ENCODE data around the gene DPF3. TPM values are rescaled to one million over a fixed set of nuclear protein-coding genes. Genes with fewer than 3 reads are reported as not detected.

The DPF3 gene
- total and polyA plus RNA-seq, 9 of the 15 experiments (the other 6 are each of a cell fraction or from before 2014, with no cell fraction given): 0.21 to 4.9 (median 1.2) TPM

DNA sequence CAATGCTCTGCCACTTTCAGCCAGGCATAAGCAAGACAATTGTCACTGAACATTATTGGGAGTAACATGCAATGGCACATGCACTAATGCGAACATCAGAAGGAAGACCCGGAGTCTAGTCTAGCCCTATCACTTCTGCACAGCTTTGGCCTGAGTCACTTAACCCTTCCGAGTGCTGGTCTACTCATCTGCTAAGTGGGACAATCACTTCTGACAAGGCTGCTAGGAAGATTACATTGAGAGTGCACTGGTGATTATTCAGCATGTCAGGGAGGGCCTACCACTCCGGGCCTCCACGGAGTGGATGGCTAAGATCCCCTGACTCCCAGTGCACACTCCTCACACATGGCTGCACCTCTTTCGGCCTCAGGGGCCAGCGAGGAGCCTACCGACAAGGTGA, 240.9 kb downstream of the DPF3 start (continued):
- TF ChIP-seq ZSCAN29 (IDR thresholded peaks at IDR 0.05): no peak

DNA sequence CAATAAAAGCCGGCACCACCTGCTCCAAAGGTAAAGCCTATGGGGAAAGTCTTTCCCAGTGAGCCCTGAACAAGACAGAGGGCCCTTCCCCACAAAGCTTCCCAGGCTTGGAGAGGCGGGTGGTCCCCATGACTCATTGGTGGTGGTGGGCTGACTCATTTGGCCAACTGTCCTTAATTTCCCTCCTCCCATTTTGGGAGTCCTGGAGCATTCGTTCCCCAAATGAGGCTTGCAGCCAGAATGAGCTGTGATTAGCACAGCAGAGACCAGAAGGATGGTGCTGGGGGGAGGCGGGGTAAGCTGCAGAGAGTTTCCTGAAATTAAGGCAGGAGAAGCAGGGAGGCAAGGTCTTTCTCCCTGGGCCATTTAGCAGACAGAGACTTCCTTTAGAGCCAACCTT, 241.7 kb downstream of the DPF3 start:
- Histone ChIP-seq H3K9ac (ENCODE audit: insufficient read depth in 1 of 2, low read depth in 2 of 2, low read length in 2 of 2) (no peak overlapping the region), H2AFZ (ENCODE audit: low read depth, low read length) (no peak overlapping the region), H3K79me2 (ENCODE audit: control insufficient read depth, insufficient read depth, low read length) (no peaks in the 10 kb centered on the region), H3K4me3 (no peak overlapping the region), H3K27me3 (ENCODE audit: control insufficient read depth in 2 of 2, insufficient read depth in 2 of 2, low read length in 2 of 2) (peaks cover 0 to 38% of the 10 kb centered on the region in 2 experiments; a peak in 3 of 5 replicates), H3K27ac (ENCODE audit: extremely low read depth, low read depth, low read length) (no peak overlapping the region), H3K36me3 (ENCODE audit: control insufficient read depth, insufficient read depth, low read length) (no peaks in the 10 kb centered on the region), H3K4me2 (ENCODE audit: insufficient read depth, low read length) (no peak overlapping the region), H3K9me3 (replicated peaks; ENCODE audit: control insufficient read depth, insufficient read depth, low read depth, low read length) (no peaks in the 10 kb centered on the region), H3K4me1 (replicated peaks in 1 of 2; ENCODE audit: control insufficient read depth in 2 of 2, insufficient read depth in 2 of 2, low read length in 2 of 2) (no peaks in the 10 kb centered on the region), H4K20me1 (replicated peaks; ENCODE audit: control insufficient read depth, insufficient read depth, low read length) (no peaks in the 10 kb centered on the region), H3K9me1 (ENCODE audit: control insufficient read depth, insufficient read depth, low read length) (no peaks in the 10 kb centered on the region)
- FAIRE-seq (no peak), DNase-seq (ENCODE audit: extremely low read depth in 1 of 4, low spot score in 3 of 4) (no peak), ATAC-seq (no peak)
- WGBS (ENCODE audit: insufficient coverage, low coverage, missing lambda C conversion rate): 0% methylated on average over 4 of the region's 4 CpGs
- in situ Hi-C loops (cut with MboI) (no loop called here), intact Hi-C loops (cut with micrococcal nuclease) (no loop called here)
- TF ChIP-seq MYBL2 (IDR thresholded peaks at IDR 0.05; ENCODE audit: low read depth): no peak
- no peak for TF ChIP-seq MYBL2 (CRISPR knock-in tag; IDR thresholded peaks at IDR 0.05; ENCODE audit: borderline replicate concordance)
- no peak for TF ChIP-seq CC2D1A (IDR thresholded peaks at IDR 0.05)
- TF ChIP-seq, protein P1, sequence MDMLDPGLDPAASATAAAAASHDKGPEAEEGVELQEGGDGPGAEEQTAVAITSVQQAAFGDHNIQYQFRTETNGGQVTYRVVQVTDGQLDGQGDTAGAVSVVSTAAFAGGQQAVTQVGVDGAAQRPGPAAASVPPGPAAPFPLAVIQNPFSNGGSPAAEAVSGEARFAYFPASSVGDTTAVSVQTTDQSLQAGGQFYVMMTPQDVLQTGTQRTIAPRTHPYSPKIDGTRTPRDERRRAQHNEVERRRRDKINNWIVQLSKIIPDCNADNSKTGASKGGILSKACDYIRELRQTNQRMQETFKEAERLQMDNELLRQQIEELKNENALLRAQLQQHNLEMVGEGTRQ (CRISPR knock-in tag; IDR thresholded peaks at IDR 0.05): no peak
- TF ChIP-seq MTF1 (CRISPR knock-in tag; IDR thresholded peaks at IDR 0.05; ENCODE audit: borderline replicate concordance): no peak
- TF ChIP-seq, protein P2, sequence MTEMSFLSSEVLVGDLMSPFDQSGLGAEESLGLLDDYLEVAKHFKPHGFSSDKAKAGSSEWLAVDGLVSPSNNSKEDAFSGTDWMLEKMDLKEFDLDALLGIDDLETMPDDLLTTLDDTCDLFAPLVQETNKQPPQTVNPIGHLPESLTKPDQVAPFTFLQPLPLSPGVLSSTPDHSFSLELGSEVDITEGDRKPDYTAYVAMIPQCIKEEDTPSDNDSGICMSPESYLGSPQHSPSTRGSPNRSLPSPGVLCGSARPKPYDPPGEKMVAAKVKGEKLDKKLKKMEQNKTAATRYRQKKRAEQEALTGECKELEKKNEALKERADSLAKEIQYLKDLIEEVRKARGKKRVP (CRISPR knock-in tag; IDR thresholded peaks at IDR 0.05): no peak
- TF ChIP-seq, protein P3, sequence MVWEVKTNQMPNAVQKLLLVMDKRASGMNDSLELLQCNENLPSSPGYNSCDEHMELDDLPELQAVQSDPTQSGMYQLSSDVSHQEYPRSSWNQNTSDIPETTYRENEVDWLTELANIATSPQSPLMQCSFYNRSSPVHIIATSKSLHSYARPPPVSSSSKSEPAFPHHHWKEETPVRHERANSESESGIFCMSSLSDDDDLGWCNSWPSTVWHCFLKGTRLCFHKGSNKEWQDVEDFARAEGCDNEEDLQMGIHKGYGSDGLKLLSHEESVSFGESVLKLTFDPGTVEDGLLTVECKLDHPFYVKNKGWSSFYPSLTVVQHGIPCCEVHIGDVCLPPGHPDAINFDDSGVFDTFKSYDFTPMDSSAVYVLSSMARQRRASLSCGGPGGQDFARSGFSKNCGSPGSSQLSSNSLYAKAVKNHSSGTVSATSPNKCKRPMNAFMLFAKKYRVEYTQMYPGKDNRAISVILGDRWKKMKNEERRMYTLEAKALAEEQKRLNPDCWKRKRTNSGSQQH (CRISPR knock-in tag; IDR thresholded peaks at IDR 0.05): no peak
- TF ChIP-seq ZNF830 (CRISPR knock-in tag; IDR thresholded peaks at IDR 0.05): no peak
- no peak for TF ChIP-seq MYNN (IDR thresholded peaks at IDR 0.05)
- no peak for TF ChIP-seq MYNN (CRISPR knock-in tag; IDR thresholded peaks at IDR 0.05)
- TF ChIP-seq HDAC2 (IDR thresholded peaks at IDR 0.05): no peak
- no peak for TF ChIP-seq YBX1 (IDR thresholded peaks at IDR 0.05)
- TF ChIP-seq ZKSCAN1 (IDR thresholded peaks at IDR 0.05; ENCODE audit: low read depth, low read length): no peak
- no peak for TF ChIP-seq ZNF57 (CRISPR knock-in tag; IDR thresholded peaks at IDR 0.05)
- TF ChIP-seq, protein P4, sequence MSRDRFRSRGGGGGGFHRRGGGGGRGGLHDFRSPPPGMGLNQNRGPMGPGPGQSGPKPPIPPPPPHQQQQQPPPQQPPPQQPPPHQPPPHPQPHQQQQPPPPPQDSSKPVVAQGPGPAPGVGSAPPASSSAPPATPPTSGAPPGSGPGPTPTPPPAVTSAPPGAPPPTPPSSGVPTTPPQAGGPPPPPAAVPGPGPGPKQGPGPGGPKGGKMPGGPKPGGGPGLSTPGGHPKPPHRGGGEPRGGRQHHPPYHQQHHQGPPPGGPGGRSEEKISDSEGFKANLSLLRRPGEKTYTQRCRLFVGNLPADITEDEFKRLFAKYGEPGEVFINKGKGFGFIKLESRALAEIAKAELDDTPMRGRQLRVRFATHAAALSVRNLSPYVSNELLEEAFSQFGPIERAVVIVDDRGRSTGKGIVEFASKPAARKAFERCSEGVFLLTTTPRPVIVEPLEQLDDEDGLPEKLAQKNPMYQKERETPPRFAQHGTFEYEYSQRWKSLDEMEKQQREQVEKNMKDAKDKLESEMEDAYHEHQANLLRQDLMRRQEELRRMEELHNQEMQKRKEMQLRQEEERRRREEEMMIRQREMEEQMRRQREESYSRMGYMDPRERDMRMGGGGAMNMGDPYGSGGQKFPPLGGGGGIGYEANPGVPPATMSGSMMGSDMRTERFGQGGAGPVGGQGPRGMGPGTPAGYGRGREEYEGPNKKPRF (IDR thresholded peaks at IDR 0.05; ENCODE audit: low read depth, low read length): no peak
- TF ChIP-seq ZNF507 (tag; conservative IDR thresholded peaks at IDR 0.05): no peak
- ChIA-PET CTCF (ENCODE audit: low intra/inter-chr PET ratio) (no interaction called here), POLR2A (interaction anchor here (0.7 kb wide), 1 partner anchor 10 kb away, joined by 3 read pairs; no protein-coding TSS in a partner anchor)
- no TSS peak for BruUV-seq (replicated peaks)

All from K562 (cell line).